ENCODE measurements around the gene CIB2. TPM values are rescaled to one million over a fixed set of nuclear protein-coding genes. Genes with fewer than 3 reads are reported as not detected.

Gene CIB2
- 39.1 TPM for polyA plus RNA-seq (2013, experiment 1 of 2)
- polyA plus RNA-seq (2013, experiment 2 of 2): 45.7 TPM

- Histone ChIP-seq H3K4me3 (ENCODE audit: low read length) (peak within 1 kb of the TSS; percentile 77), H3K36me3 (ENCODE audit: insufficient read depth, low read length) (no peaks in the 10 kb centered on the region), H3K9me3 (ENCODE audit: insufficient read depth, low read depth, low read length) (no peaks in the 10 kb centered on the region), H3K9ac (ENCODE audit: low read depth, low read length) (peak within 1 kb of the TSS; percentile 81), H3K4me1 (ENCODE audit: insufficient read depth, low read length) (peaks cover 14% of the 10 kb centered on the region), H3K27ac (ENCODE audit: low read depth, low read length) (peak within 1 kb of the TSS; percentile 45; the same call in 1 of the 2 replicates), H3K27me3 (ENCODE audit: insufficient read depth, low read length) (no peaks in the 10 kb centered on the region)
- under 1% methylated on average over 79 of the region's 79 CpGs for WGBS
These were observed at the start of gene CIB2 for GRCh38 chr15:78131295-78132061. CIB2 (minus strand) TSS chr15:78131445; CDS start chr15:78131215, 230 bp downstream.

DNA sequence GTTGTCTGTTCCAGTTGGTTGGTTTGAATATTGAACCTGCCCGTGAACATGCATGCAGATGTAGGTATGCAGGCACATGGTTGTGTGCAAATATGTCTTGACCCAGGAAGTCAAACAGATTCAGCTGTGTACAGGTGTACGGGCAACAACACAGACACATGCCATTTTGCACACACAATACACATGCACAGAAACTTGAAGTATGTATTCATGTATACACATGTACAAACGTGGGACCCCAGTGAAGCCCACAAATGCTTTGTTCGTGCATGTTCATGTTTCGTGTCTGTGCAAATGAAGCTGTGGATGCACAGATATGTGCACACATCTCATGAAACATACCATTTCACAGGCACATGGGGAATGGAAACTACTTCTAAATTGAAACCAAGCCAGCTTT, 48.7 kb upstream of the CIB2 start:
- 95% methylated on average over 5 of the region's 5 CpGs for WGBS
- no peak overlapping the region for H3K27ac ChIP-seq (ENCODE audit: low read depth, low read length)
- H3K36me3 ChIP-seq (ENCODE audit: insufficient read depth, low read length): no peaks in the 10 kb centered on the region
- H3K27me3 ChIP-seq (ENCODE audit: insufficient read depth, low read length): no peaks in the 10 kb centered on the region
- H3K9me3 ChIP-seq (ENCODE audit: insufficient read depth, low read depth, low read length): no peaks in the 10 kb centered on the region
- no peaks in the 10 kb centered on the region for H3K4me1 ChIP-seq (ENCODE audit: insufficient read depth, low read length)
- no peak overlapping the region for H3K4me3 ChIP-seq (ENCODE audit: low read length)
- no peak overlapping the region for H3K9ac ChIP-seq (ENCODE audit: low read depth, low read length)

DNA sequence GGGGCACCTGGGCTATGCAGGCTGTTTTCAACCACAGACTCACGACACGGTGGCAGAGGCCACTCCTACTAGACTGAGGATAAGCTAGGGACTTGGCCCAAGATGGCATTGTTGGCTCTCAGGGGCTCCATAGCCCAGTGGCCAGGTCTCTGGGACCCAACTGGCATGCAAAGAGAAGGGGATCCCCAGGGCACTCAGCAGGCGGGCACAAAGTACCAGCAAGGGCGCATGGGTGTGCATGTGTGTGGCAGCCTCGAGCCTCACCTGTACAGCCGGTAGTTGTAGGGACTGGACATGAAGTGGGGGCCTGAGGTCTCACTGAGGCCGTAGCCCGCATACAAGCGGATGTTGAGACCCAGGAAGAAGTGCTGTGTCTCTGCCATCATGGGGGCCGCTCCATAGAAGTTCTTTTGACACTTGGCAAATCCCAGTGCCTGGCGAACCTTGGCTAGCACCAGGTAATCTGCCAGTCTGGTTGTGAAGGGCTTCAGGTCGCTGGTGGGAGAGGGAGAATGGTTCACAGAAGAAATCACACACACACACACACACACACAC, 48.1 kb upstream of the CIB2 start:
- Histone ChIP-seq H3K36me3 (ENCODE audit: insufficient read depth, low read length) (no peaks in the 10 kb centered on the region), H3K4me1 (ENCODE audit: insufficient read depth, low read length) (no peaks in the 10 kb centered on the region), H3K27ac (ENCODE audit: low read depth, low read length) (no peak overlapping the region), H3K4me3 (ENCODE audit: low read length) (no peak overlapping the region), H3K9me3 (ENCODE audit: insufficient read depth, low read depth, low read length) (no peaks in the 10 kb centered on the region), H3K27me3 (ENCODE audit: insufficient read depth, low read length) (no peaks in the 10 kb centered on the region), H3K9ac (ENCODE audit: low read depth, low read length) (no peak overlapping the region)
- 94% methylated on average over 11 of the region's 12 CpGs for WGBS

DNA sequence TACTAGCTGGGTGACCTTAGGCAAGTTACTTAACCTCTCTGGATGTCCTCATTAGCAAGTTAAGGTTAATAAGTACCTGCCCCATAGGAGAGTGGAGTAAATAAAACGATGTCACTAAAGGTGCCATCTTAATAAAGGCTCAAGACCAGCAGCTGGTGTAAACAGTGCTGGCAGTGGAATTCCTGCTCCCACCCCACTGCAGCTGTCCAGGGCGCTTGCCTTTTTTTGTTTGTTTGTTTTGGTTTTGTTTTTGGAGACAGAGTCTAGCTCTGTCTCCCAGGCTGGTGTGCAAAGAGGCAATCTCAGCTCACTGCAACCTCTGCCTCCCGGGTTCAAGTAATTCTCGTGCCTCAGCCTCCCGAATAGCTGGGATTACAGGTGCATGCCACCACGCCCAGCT, 46.8 kb upstream of the CIB2 start:
- H3K9me3 ChIP-seq (ENCODE audit: insufficient read depth, low read depth, low read length): no peaks in the 10 kb centered on the region
- no peaks in the 10 kb centered on the region for H3K27me3 ChIP-seq (ENCODE audit: insufficient read depth, low read length)
- WGBS: 92% methylated on average over 6 of the region's 6 CpGs
- H3K4me1 ChIP-seq (ENCODE audit: insufficient read depth, low read length): no peaks in the 10 kb centered on the region
- H3K9ac ChIP-seq (ENCODE audit: low read depth, low read length): no peak overlapping the region
- H3K36me3 ChIP-seq (ENCODE audit: insufficient read depth, low read length): no peaks in the 10 kb centered on the region
- no peak overlapping the region for H3K4me3 ChIP-seq (ENCODE audit: low read length)
- no peak overlapping the region for H3K27ac ChIP-seq (ENCODE audit: low read depth, low read length)

- 30% methylated on average over 12 of the region's 12 CpGs for WGBS
- no peak overlapping the region for H3K27ac ChIP-seq (ENCODE audit: low read depth, low read length)
- H3K4me3 ChIP-seq (ENCODE audit: low read length): no peak overlapping the region
- H3K9me3 ChIP-seq (ENCODE audit: insufficient read depth, low read depth, low read length): no peaks in the 10 kb centered on the region
- H3K27me3 ChIP-seq (ENCODE audit: insufficient read depth, low read length): no peaks in the 10 kb centered on the region
- no peak overlapping the region for H3K9ac ChIP-seq (ENCODE audit: low read depth, low read length)
- H3K4me1 ChIP-seq (ENCODE audit: insufficient read depth, low read length): no peaks in the 10 kb centered on the region
- no peaks in the 10 kb centered on the region for H3K36me3 ChIP-seq (ENCODE audit: insufficient read depth, low read length)
These were observed 46.2 kb upstream of the CIB2 start for GRCh38 chr15:78177447-78177873.

- H3K9ac ChIP-seq (ENCODE audit: low read depth, low read length): no peak overlapping the region
- WGBS: 80% methylated on average over 2 of the region's 2 CpGs
These were observed 44.1 kb upstream of the CIB2 start for GRCh38 chr15:78175330-78175729.

GRCh38 chr15:78174401-78174800, 43.2 kb upstream of the CIB2 start:
- Histone ChIP-seq H3K4me3 (ENCODE audit: low read length) (no peak overlapping the region), H3K4me1 (ENCODE audit: insufficient read depth, low read length) (no peaks in the 10 kb centered on the region), H3K27ac (ENCODE audit: low read depth, low read length) (no peak overlapping the region), H3K27me3 (ENCODE audit: insufficient read depth, low read length) (no peaks in the 10 kb centered on the region), H3K9me3 (ENCODE audit: insufficient read depth, low read depth, low read length) (no peaks in the 10 kb centered on the region), H3K9ac (ENCODE audit: low read depth, low read length) (no peak overlapping the region), H3K36me3 (ENCODE audit: insufficient read depth, low read length) (peaks cover 28% of the 10 kb centered on the region)
- 91% methylated on average over 9 of the region's 9 CpGs for WGBS

More at GRCh38 chr15:78175330-78175729, 44.1 kb upstream of the CIB2 start:
- no peaks in the 10 kb centered on the region for H3K27me3 ChIP-seq (ENCODE audit: insufficient read depth, low read length)
- H3K36me3 ChIP-seq (ENCODE audit: insufficient read depth, low read length): peaks cover 19% of the 10 kb centered on the region; the same call in 1 of the 2 replicates
- H3K9me3 ChIP-seq (ENCODE audit: insufficient read depth, low read depth, low read length): no peaks in the 10 kb centered on the region
- H3K4me1 ChIP-seq (ENCODE audit: insufficient read depth, low read length): no peaks in the 10 kb centered on the region
- no peak overlapping the region for H3K4me3 ChIP-seq (ENCODE audit: low read length)
- H3K27ac ChIP-seq (ENCODE audit: low read depth, low read length): no peak overlapping the region

- H3K27me3 ChIP-seq (ENCODE audit: insufficient read depth, low read length): no peaks in the 10 kb centered on the region
- H3K4me1 ChIP-seq (ENCODE audit: insufficient read depth, low read length): no peaks in the 10 kb centered on the region
- H3K9ac ChIP-seq (ENCODE audit: low read depth, low read length): no peak overlapping the region
- no peak overlapping the region for H3K4me3 ChIP-seq (ENCODE audit: low read length)
- H3K36me3 ChIP-seq (ENCODE audit: insufficient read depth, low read length): peaks cover 47% of the 10 kb centered on the region
- no peak overlapping the region for H3K27ac ChIP-seq (ENCODE audit: low read depth, low read length)
- WGBS: 98% methylated on average over 9 of the region's 9 CpGs
- H3K9me3 ChIP-seq (ENCODE audit: insufficient read depth, low read depth, low read length): no peaks in the 10 kb centered on the region
These were observed 40.7 kb upstream of the CIB2 start for GRCh38 chr15:78171864-78172472.

DNA sequence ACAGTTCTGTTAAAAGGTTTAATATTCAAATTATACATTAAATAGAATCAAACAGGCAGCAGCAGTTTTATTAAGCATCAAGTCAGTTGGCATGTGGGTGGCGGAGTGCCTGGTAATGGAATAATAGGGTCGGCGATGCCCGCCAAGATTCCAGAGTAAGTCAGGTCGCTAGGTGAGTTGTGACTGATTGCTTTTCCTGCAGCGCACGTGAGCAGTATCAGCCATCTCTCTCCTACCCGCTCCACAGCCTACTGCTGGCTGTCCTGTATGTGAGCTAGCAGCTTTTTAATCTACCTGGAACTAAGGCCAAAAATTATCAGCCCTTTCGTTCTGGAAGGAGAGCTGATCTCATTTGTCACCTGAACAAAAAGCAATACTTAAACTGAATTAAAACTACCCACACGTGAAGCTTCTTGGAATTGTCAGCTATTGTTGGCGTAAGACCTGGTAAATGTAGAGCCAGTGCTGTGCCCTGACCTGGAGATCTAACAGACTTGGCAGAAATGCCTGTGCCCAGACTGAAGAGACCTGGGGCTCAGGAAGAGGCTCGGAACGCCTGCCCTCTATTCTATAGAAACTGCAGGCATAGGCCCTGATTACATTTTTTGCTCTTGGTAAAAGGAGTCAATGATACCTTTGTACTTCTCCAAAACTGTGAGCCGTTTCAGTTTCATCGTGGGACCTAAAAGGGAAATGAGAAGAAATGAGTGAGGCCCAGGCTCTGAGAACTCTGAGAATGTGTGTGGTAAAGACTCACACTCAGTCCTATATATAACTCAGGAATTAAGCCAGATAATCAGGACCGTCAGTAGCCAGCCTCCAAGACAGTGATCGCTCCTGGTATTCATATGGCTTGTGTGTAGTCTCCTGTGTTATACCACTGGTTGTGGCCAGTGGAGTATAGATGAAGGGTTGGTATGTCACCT, 39.9 kb upstream of the CIB2 start:
- WGBS: 96% methylated on average over 17 of the region's 17 CpGs
- Histone ChIP-seq H3K4me3 (ENCODE audit: low read length) (no peak overlapping the region), H3K27me3 (ENCODE audit: insufficient read depth, low read length) (no peaks in the 10 kb centered on the region), H3K36me3 (ENCODE audit: insufficient read depth, low read length) (peaks cover 55% of the 10 kb centered on the region), H3K9me3 (ENCODE audit: insufficient read depth, low read depth, low read length) (no peaks in the 10 kb centered on the region), H3K9ac (ENCODE audit: low read depth, low read length) (no peak overlapping the region), H3K27ac (ENCODE audit: low read depth, low read length) (no peak overlapping the region), H3K4me1 (ENCODE audit: insufficient read depth, low read length) (no peaks in the 10 kb centered on the region)

- no peaks in the 10 kb centered on the region for H3K27me3 ChIP-seq (ENCODE audit: insufficient read depth, low read length)
- H3K9ac ChIP-seq (ENCODE audit: low read depth, low read length): no peak overlapping the region
- H3K36me3 ChIP-seq (ENCODE audit: insufficient read depth, low read length): peaks cover 76% of the 10 kb centered on the region
- 94% methylated on average over 5 of the region's 5 CpGs for WGBS
- no peaks in the 10 kb centered on the region for H3K4me1 ChIP-seq (ENCODE audit: insufficient read depth, low read length)
- H3K4me3 ChIP-seq (ENCODE audit: low read length): no peak overlapping the region
- no peaks in the 10 kb centered on the region for H3K9me3 ChIP-seq (ENCODE audit: insufficient read depth, low read depth, low read length)
- no peak overlapping the region for H3K27ac ChIP-seq (ENCODE audit: low read depth, low read length)
These were observed 37.4 kb upstream of the CIB2 start for GRCh38 chr15:78168608-78169007.
